ENCODE measurements around the gene ELMO2. TPM values are rescaled to one million over a fixed set of nuclear protein-coding genes. Genes with fewer than 3 reads are reported as not detected.

Gene ELMO2
- total and polyA plus RNA-seq, 8 donors = 9.9 to 37.7 (median 22.5) TPM

DNA sequence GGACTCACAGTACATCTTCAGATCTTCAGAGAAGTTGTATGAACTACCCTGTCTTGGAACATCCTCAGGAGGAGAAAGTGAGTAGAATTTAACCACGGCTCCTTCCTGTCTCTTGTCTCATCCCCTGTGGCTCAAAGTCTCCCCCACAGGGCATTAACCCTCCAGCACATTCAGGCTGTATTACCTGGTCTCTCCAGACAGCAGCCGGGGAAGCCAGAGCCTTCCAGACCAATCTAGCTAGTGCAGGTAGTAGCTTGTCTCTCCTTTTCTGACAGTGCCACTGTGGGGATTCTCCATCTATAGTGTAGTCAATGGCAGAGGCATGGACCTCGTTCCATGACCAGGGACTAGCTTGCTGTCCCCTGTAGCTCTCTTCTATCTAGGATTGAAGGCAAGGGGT lies 16.9 kb upstream of the ELMO2 start:
- TF ChIP-seq, protein P1, sequence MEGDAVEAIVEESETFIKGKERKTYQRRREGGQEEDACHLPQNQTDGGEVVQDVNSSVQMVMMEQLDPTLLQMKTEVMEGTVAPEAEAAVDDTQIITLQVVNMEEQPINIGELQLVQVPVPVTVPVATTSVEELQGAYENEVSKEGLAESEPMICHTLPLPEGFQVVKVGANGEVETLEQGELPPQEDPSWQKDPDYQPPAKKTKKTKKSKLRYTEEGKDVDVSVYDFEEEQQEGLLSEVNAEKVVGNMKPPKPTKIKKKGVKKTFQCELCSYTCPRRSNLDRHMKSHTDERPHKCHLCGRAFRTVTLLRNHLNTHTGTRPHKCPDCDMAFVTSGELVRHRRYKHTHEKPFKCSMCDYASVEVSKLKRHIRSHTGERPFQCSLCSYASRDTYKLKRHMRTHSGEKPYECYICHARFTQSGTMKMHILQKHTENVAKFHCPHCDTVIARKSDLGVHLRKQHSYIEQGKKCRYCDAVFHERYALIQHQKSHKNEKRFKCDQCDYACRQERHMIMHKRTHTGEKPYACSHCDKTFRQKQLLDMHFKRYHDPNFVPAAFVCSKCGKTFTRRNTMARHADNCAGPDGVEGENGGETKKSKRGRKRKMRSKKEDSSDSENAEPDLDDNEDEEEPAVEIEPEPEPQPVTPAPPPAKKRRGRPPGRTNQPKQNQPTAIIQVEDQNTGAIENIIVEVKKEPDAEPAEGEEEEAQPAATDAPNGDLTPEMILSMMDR (IDR thresholded peaks at IDR 0.05) = no peak
- TF ChIP-seq POLR2AphosphoS5 (IDR thresholded peaks at IDR 0.05) (no peak), POLR2A (IDR thresholded peaks at IDR 0.05) (no peak), EP300 (IDR thresholded peaks at IDR 0.05) (no peak)
- H3K27me3 ChIP-seq = peaks cover 0 to 38% (median 0%) of the 10 kb centered on the region in 3 donors
- no peaks in the 10 kb centered on the region for H3K9me3 ChIP-seq
- no peaks in the 10 kb centered on the region for H3K4me1 ChIP-seq
- DNase-seq = no peak
- H3K27ac ChIP-seq = no peak overlapping the region
- intact Hi-C loops (cut with DNase I; ENCODE audit: low total_unique reads) = no loop called here
- H3K36me3 ChIP-seq = no peaks in the 10 kb centered on the region
- 35 to 53% (median 46%) methylated on average over 3 of the region's 3 CpGs for WGBS, 5 donors
- H3K4me3 ChIP-seq = no peak overlapping the region

DNA sequence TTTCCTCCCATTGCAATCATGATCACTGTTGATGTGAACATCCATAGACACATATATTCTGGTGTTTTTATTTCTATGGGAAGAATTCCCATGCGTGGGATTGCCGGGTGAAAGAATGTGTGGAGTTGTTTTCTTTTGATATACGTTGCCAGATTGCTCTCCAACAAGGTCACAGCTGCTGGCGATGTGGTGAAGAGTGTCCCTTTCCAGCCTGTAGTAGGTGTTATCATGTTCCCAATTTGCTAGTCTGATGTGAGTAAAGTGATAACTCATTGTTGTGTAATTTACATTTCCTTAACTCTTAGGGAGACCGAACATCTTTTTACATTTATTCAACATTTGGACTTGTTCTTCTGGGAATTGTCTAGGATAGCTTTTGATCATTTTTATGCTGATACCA lies 14.5 kb upstream of the ELMO2 start:
- peaks cover 0 to 27% (median 0%) of the 10 kb centered on the region in 3 donors for H3K27me3 ChIP-seq
- no peaks in the 10 kb centered on the region for H3K36me3 ChIP-seq
- H3K27ac ChIP-seq = no peak overlapping the region
- TF ChIP-seq, protein P1 (IDR thresholded peaks at IDR 0.05) = no peak
- no peak for TF ChIP-seq POLR2AphosphoS5 (IDR thresholded peaks at IDR 0.05)
- TF ChIP-seq EP300 (IDR thresholded peaks at IDR 0.05) = no peak
- TF ChIP-seq POLR2A (IDR thresholded peaks at IDR 0.05) = no peak
- no peaks in the 10 kb centered on the region for H3K9me3 ChIP-seq
- DNase-seq = no peak
- intact Hi-C loops (cut with DNase I; ENCODE audit: low total_unique reads) = no loop called here
- no peaks in the 10 kb centered on the region for H3K4me1 ChIP-seq
- WGBS, 5 donors = 30 to 45% (median 33%) methylated on average over 5 of the region's 5 CpGs
- H3K4me3 ChIP-seq = no peak overlapping the region

DNA sequence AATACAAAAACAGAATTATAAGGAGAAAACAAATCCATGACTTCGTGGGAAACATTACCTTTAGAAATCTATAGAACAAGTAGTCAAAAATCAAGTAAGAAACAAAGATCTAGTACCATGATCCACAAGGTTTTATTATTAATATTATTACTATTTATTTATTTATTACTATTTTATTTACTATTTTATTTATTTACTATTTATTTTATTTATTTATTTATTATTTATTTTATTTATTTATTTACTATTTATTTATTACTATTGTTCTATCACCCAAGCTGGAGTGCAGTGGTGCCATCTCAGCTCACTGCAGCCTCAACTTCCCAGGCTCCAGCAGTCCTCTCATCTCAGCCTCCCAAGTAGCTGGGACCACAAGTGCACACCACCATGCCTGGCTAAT lies 13.5 kb upstream of the ELMO2 start:
- Histone ChIP-seq H3K27me3 (peaks cover 0 to 26% (median 0%) of the 10 kb centered on the region in 3 donors), H3K9me3 (no peaks in the 10 kb centered on the region), H3K4me1 (no peaks in the 10 kb centered on the region), H3K36me3 (no peaks in the 10 kb centered on the region), H3K27ac (no peak overlapping the region), H3K4me3 (no peak overlapping the region)
- WGBS, 5 donors = 72 to 86% (median 77%) methylated on average over 1 of the region's 1 CpG
- intact Hi-C loops (cut with DNase I; ENCODE audit: low total_unique reads) = no loop called here
- TF ChIP-seq POLR2A (IDR thresholded peaks at IDR 0.05) (no peak), EP300 (IDR thresholded peaks at IDR 0.05) (no peak), POLR2AphosphoS5 (IDR thresholded peaks at IDR 0.05) (no peak)
- no peak for DNase-seq

DNA sequence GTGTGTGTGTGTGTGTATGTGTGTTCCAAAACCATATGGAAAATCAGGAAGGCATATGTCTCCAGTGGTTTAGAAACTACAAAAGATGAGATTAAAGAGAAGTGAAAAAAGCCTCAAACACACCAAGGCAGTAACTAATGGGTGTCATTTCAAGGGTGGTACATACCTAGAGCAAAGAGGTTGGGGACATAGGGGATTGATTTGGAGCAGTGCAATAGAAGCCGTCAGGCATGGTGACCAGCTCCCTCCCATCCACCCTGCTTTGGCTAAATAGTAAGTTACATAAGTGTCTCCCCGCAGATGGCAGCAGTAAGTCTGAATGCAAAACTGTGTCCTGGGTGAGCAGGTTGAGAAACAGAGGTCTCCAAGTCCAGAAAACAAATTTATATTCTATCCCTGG lies 10.4 kb upstream of the ELMO2 start:
- H3K27ac ChIP-seq = no peak overlapping the region
- no peaks in the 10 kb centered on the region for H3K9me3 ChIP-seq
- H3K4me3 ChIP-seq = no peak overlapping the region
- no peaks in the 10 kb centered on the region for H3K4me1 ChIP-seq
- 66 to 84% (median 71%) methylated on average over 2 of the region's 2 CpGs for WGBS, 5 donors
- no peaks in the 10 kb centered on the region for H3K36me3 ChIP-seq
- TF ChIP-seq POLR2A (IDR thresholded peaks at IDR 0.05) (no peak), POLR2AphosphoS5 (IDR thresholded peaks at IDR 0.05) (no peak)
- intact Hi-C loops (cut with DNase I; ENCODE audit: low total_unique reads) = no loop called here
- no peak for DNase-seq
- no peaks in the 10 kb centered on the region for H3K27me3 ChIP-seq

DNA sequence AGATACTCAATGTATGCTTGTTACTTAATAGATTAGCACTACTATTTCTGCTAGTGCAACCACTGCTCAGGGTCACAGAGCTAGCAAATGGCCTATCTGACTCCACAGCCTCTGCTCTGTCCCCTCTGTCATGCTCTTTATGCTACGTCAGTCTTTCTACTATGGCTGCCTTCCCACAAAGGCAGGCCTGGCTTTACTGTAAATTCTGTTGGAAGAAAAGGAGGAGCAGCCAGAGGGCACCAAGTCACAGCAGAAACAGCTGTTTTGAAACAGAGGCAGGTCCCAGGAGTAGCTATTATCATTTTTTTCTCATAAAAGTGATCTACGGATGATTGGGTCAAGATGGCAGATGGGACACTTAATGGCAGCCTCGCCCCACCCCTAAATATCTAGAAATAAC lies 10.0 kb upstream of the ELMO2 start:
- TF ChIP-seq, protein P1 (IDR thresholded peaks at IDR 0.05) = no peak
- no peak for TF ChIP-seq EP300 (IDR thresholded peaks at IDR 0.05)
- TF ChIP-seq POLR2AphosphoS5 (IDR thresholded peaks at IDR 0.05) = no peak
- TF ChIP-seq POLR2A (IDR thresholded peaks at IDR 0.05) = no peak
- WGBS, 5 donors = 76 to 84% (median 82%) methylated on average over 3 of the region's 3 CpGs

More for the DNA sequence above, 10.0 kb upstream of the ELMO2 start:
- Histone ChIP-seq H3K27ac (no peak overlapping the region), H3K4me3 (no peak overlapping the region), H3K36me3 (no peaks in the 10 kb centered on the region), H3K27me3 (no peaks in the 10 kb centered on the region), H3K4me1 (no peaks in the 10 kb centered on the region), H3K9me3 (no peaks in the 10 kb centered on the region)
- intact Hi-C loops (cut with DNase I; ENCODE audit: low total_unique reads) = no loop called here
- DNase-seq = no peak

Data from stomach (tissue), 9 donors.